Measurements from ENCODE around the gene RNU7-1.

DNA sequence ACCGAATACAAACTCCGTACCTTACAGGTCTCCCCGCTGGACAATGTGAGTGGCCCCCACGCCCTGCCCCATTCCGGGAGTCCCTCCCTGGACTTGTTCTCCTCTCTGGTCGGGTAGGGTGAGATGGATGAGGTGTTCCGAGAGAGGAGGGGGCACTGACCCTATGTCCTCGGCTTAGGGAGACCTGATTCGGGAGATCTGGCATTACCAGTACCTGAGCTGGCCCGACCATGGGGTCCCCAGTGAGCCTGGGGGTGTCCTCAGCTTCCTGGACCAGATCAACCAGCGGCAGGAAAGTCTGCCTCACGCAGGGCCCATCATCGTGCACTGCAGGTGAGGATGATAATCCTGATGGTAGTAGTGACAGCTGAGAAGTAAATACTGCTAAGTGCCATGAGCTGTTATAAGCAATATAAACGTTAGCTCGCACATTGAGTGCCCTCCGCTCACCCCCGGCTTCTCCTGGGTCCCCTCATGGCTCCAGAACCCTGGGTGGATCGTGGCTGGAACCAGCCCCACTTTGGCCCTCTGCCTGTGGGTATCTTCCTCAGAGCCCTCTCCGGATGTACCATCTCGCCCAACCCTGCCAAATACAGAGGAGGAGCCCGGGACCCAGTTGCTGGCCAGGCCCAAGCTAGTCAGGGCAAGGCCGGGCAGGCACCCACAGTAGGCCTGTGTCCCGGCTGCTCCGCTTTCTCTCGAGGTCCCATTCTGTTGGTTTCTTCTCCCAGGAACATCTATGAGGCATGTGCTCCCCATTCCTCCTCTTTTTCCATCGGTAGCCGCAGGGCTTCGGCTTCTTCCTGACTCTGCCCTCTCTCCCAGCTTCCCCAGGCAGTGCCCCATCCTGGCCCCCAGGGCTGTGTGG, 14.4 kb downstream of the RNU7-1 start:
- TF ChIP-seq, protein P1, sequence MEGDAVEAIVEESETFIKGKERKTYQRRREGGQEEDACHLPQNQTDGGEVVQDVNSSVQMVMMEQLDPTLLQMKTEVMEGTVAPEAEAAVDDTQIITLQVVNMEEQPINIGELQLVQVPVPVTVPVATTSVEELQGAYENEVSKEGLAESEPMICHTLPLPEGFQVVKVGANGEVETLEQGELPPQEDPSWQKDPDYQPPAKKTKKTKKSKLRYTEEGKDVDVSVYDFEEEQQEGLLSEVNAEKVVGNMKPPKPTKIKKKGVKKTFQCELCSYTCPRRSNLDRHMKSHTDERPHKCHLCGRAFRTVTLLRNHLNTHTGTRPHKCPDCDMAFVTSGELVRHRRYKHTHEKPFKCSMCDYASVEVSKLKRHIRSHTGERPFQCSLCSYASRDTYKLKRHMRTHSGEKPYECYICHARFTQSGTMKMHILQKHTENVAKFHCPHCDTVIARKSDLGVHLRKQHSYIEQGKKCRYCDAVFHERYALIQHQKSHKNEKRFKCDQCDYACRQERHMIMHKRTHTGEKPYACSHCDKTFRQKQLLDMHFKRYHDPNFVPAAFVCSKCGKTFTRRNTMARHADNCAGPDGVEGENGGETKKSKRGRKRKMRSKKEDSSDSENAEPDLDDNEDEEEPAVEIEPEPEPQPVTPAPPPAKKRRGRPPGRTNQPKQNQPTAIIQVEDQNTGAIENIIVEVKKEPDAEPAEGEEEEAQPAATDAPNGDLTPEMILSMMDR (IDR thresholded peaks at IDR 0.05; ENCODE audit: borderline replicate concordance, extremely low read depth, low read length, poor library complexity, severe bottlenecking) = no peak
- no peak for TF ChIP-seq EZH2 (IDR thresholded peaks at IDR 0.05; ENCODE audit: borderline replicate concordance, low read depth, low read length, severe bottlenecking)
